Right lobe of liver (tissue), 4 donors: ENCODE results near the gene OSGEPL1.

ENCODE experiments used
- CTCF ChIP-seq, 4 donors: fragments of 200-600 bp in 3 of 4; fragments of 450-650 bp in 1 of 4; IDR thresholded peaks; one replicate each; pipeline versions ENCODE4 v1.5.1 to v1.8.0; 2016 to 2022; ENCODE audit warnings: antibody characterized with exemption in 4 of 4, mild to moderate bottlenecking in 2 of 4
- POLR2A ChIP-seq: fragments of 450-650 bp; IDR thresholded peaks from one replicate; pipeline ENCODE4 v1.6.1; 2017; ENCODE audit warnings: antibody characterized with exemption, mild to moderate bottlenecking
- donor health status: DM: no; HTN: no; CAD: no.
- donor health status: DM: no; HTN: no; CAD: no.
- donor health status: DM: no; HTN: yes; CAD: no.

- TF ChIP-seq CTCF (IDR thresholded peaks at IDR 0.05) (no peak), POLR2A (no peak)
These were observed 8.2 kb upstream of the OSGEPL1 start for GRCh38 chr2:189770590-189771322.
